Right atrium auricular region (tissue), 2 donors: ENCODE data around the gene ZDHHC22. TPM values are rescaled to one million over a fixed set of nuclear protein-coding genes. Genes with fewer than 3 reads are reported as not detected.

Experiments
- DNase-seq: peaks from one replicate; pipeline ENCODE4 v3.0.0-alpha.2; 2019; ENCODE audit warnings: low spot score
- H3K27ac ChIP-seq, 2 donors: fragments of 200-600 bp; sonication (generic); 1 replicate in 1 of 2; 2 replicates in 1 of 2; pipeline ENCODE4 v1.5.1; 2016 to 2019
- H3K27me3 ChIP-seq, 2 donors: fragments of 200-600 bp; sonication (generic); one replicate each; pipeline versions ENCODE4 v1.5.1 to v1.6.0; 2017 to 2019
- H3K36me3 ChIP-seq: fragments of 200-600 bp; sonication (generic); one replicate; pipeline ENCODE4 v1.5.1; 2016
- H3K4me1 ChIP-seq, 2 donors: fragments of 200-600 bp; sonication (generic); one replicate each; pipeline versions ENCODE4 v1.5.1 to v1.6.0; 2017 to 2019
- H3K4me3 ChIP-seq, 2 donors: fragments of 200-600 bp; sonication (generic); 1 replicate in 1 of 2; 2 replicates in 1 of 2; pipeline ENCODE4 v1.5.1; 2017 to 2019; ENCODE audit warnings: mild to moderate bottlenecking in 1 of 2, moderate library complexity in 1 of 2
- H3K9me3 ChIP-seq, 2 donors: fragments of 200-600 bp; sonication (generic); one replicate each; pipeline ENCODE4 v1.5.1; 2019
- CTCF ChIP-seq, 2 donors: fragments of 200-600 bp; sonication (generic); IDR thresholded peaks; one replicate each; pipeline ENCODE4 v1.5.1; 2019; ENCODE audit warnings: antibody characterized with exemption in 2 of 2
- total RNA-seq, 2 donors: library from RNA; depleted of rRNA; stranded (reverse); fragments of >200 nt; gene quantifications; one replicate each; pipeline ENCODE4 v1.1.0, GENCODE V29; 2016

Gene ZDHHC22
- total RNA-seq, 2 donors from 2014 or later = not detected

GRCh38 chr14:77123381-77124325 lies 17.9 kb downstream of the ZDHHC22 start:
- peaks cover 0 to 47% of the 10 kb centered on the region in 2 donors for H3K4me1 ChIP-seq
- no peak overlapping the region for H3K27ac ChIP-seq
- H3K27me3 ChIP-seq = no peaks in the 10 kb centered on the region
- no peak overlapping the region for H3K4me3 ChIP-seq
- DNase-seq = no peak
- no peak for TF ChIP-seq CTCF (IDR thresholded peaks at IDR 0.05)
- no peaks in the 10 kb centered on the region for H3K9me3 ChIP-seq
- peaks cover 2% of the 10 kb centered on the region for H3K36me3 ChIP-seq

GRCh38 chr14:77122526-77123125 lies 19.0 kb downstream of the ZDHHC22 start:
- Histone ChIP-seq H3K4me3 (no peak overlapping the region), H3K27me3 (no peaks in the 10 kb centered on the region), H3K36me3 (peaks cover 11% of the 10 kb centered on the region), H3K27ac (no peak overlapping the region), H3K9me3 (no peaks in the 10 kb centered on the region), H3K4me1 (peaks cover 0 to 47% of the 10 kb centered on the region in 2 donors)
- TF ChIP-seq CTCF (IDR thresholded peaks at IDR 0.05) = no peak
- DNase-seq = no peak

GRCh38 chr14:77120771-77121743 lies 20.5 kb downstream of the ZDHHC22 start:
- Histone ChIP-seq H3K36me3 (peaks cover 20% of the 10 kb centered on the region), H3K9me3 (no peaks in the 10 kb centered on the region), H3K4me1 (peaks cover 0 to 47% of the 10 kb centered on the region in 2 donors), H3K4me3 (no peak overlapping the region), H3K27me3 (no peaks in the 10 kb centered on the region), H3K27ac (peak overlapping the region; percentile 60 to 68)
- no peak for TF ChIP-seq CTCF (IDR thresholded peaks at IDR 0.05)
- no peak for DNase-seq

GRCh38 chr14:77119851-77120250 lies 21.7 kb downstream of the ZDHHC22 start:
- no peak overlapping the region for H3K27ac ChIP-seq
- peaks cover 20% of the 10 kb centered on the region for H3K36me3 ChIP-seq
- H3K27me3 ChIP-seq = no peaks in the 10 kb centered on the region
- TF ChIP-seq CTCF (IDR thresholded peaks at IDR 0.05) = no peak
- DNase-seq = no peak
- H3K4me1 ChIP-seq = peaks cover 0 to 41% of the 10 kb centered on the region in 2 donors
- H3K9me3 ChIP-seq = no peaks in the 10 kb centered on the region
- no peak overlapping the region for H3K4me3 ChIP-seq

- Histone ChIP-seq H3K4me3 (no peak overlapping the region), H3K9me3 (no peaks in the 10 kb centered on the region), H3K27me3 (no peaks in the 10 kb centered on the region), H3K4me1 (peaks cover 0 to 19% of the 10 kb centered on the region in 2 donors), H3K36me3 (peaks cover 55% of the 10 kb centered on the region), H3K27ac (peak overlapping the region in 1 of 2 donors; percentile 42)
- DNase-seq = no peak
- TF ChIP-seq CTCF (IDR thresholded peaks at IDR 0.05) = no peak
Measured at GRCh38 chr14:77116172-77116817, 25.3 kb downstream of the ZDHHC22 start.
